ENCODE results near the gene PCED1B.
"Not testable (repeated sequence)": the region's sequence is repeated elsewhere in the genome, so short reads cannot be mapped to it uniquely, and the experiment has no call there.

DNA sequence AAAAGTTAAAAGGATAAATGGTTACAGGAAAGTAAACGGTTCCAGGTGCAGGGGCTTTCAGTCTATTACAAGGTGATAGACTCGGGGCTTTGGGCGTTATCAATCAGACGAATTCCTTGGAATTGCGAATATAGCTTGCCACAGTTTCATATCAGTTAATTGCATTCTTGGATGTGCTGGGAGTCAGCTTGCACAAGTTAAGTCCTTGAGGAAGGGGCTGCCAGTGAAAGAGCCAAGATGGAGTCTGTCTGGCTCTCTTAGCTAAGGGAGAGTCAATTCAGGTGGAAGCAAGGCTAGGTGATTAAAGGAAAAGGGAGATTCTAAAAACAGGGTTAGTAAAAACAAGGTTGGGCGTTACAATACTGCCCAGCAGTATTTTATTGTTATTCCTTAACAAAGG is 121.8 kb downstream of the PCED1B start:
- TF ChIP-seq, protein P1, sequence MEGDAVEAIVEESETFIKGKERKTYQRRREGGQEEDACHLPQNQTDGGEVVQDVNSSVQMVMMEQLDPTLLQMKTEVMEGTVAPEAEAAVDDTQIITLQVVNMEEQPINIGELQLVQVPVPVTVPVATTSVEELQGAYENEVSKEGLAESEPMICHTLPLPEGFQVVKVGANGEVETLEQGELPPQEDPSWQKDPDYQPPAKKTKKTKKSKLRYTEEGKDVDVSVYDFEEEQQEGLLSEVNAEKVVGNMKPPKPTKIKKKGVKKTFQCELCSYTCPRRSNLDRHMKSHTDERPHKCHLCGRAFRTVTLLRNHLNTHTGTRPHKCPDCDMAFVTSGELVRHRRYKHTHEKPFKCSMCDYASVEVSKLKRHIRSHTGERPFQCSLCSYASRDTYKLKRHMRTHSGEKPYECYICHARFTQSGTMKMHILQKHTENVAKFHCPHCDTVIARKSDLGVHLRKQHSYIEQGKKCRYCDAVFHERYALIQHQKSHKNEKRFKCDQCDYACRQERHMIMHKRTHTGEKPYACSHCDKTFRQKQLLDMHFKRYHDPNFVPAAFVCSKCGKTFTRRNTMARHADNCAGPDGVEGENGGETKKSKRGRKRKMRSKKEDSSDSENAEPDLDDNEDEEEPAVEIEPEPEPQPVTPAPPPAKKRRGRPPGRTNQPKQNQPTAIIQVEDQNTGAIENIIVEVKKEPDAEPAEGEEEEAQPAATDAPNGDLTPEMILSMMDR (IDR thresholded peaks at IDR 0.05; ENCODE audit: insufficient read depth, low read length, poor library complexity, severe bottlenecking), result not testable (repeated sequence)
- not testable (repeated sequence) for TF ChIP-seq EZH2phosphoT487 (conservative IDR thresholded peaks at IDR 0.05; ENCODE audit: low read length)
